GM18499 (cell line): ENCODE results near the gene PRR22.

Experiments
- ATAC-seq: cut with Tn5 transposase; IDR thresholded peaks from one replicate; pipeline ENCODE4 v1.9.1; 2021; ENCODE audit warnings: moderate number of reproducible peaks; ENCODE audit not compliant: insufficient read depth, unreplicated experiment

Gene PRR22

GRCh38 chr19:5814852-5815246 is 30.3 kb upstream of the PRR22 start:
- no peak for ATAC-seq

GRCh38 chr19:5814123-5814851 is 29.7 kb upstream of the PRR22 start:
- no peak for ATAC-seq

- no peak for ATAC-seq
Observed at GRCh38 chr19:5811117-5811516, 26.6 kb upstream of the PRR22 start.

GRCh38 chr19:5809469-5809868 is 24.9 kb upstream of the PRR22 start:
- ATAC-seq, result no peak

- no peak for ATAC-seq
Observed at GRCh38 chr19:5809053-5809452, 24.5 kb upstream of the PRR22 start.

GRCh38 chr19:5808120-5808816 is 23.7 kb upstream of the PRR22 start:
- no peak for ATAC-seq

- ATAC-seq, result no peak
Observed at GRCh38 chr19:5806905-5807304, 22.4 kb upstream of the PRR22 start.

- ATAC-seq, result no peak
Observed at GRCh38 chr19:5806133-5806489, 21.6 kb upstream of the PRR22 start.

- ATAC-seq, result no peak
Observed at GRCh38 chr19:5805462-5806132, 21.1 kb upstream of the PRR22 start.

- no peak for ATAC-seq
Observed at GRCh38 chr19:5804516-5805461, 20.2 kb upstream of the PRR22 start, which contains the start of gene NRTN. Gene NRTN, plus strand, starts transcription at chr19:5805067. Its CDS starts 19,099 bp downstream, at chr19:5824166.

GRCh38 chr19:5803752-5804515 is 19.4 kb upstream of the PRR22 start:
- no peak for ATAC-seq

GRCh38 chr19:5803441-5803751 is 18.9 kb upstream of the PRR22 start:
- no peak for ATAC-seq

GRCh38 chr19:5801796-5802619 is 17.5 kb upstream of the PRR22 start:
- ATAC-seq, result no peak

- ATAC-seq, result no peak
Observed at GRCh38 chr19:5800361-5801270, 16.1 kb upstream of the PRR22 start.

- ATAC-seq, result no peak
Observed at GRCh38 chr19:5799247-5800241, 15.0 kb upstream of the PRR22 start.

- no peak for ATAC-seq
Observed at GRCh38 chr19:5798244-5798643, 13.7 kb upstream of the PRR22 start.
